ENCODE data around the gene MLIP.

GRCh38 chr6:54222217-54222616, 111.0 kb downstream of the MLIP start:
- no peak for TF ChIP-seq CTCF (IDR thresholded peaks at IDR 0.05)
- no peak for TF ChIP-seq EZH2 (IDR thresholded peaks at IDR 0.05)

Measured in neural progenitor cell (in vitro differentiated cells).